ENCODE results near the gene FOXG1. TPM values are rescaled to one million over a fixed set of nuclear protein-coding genes. Genes with fewer than 3 reads are reported as not detected.

Gene FOXG1
- total RNA-seq, 1 donor from 2014 or later = not detected

GRCh38 chr14:28773861-28774691, 7.5 kb downstream of the FOXG1 start:
- Mint-ChIP-seq H3K9me3 (no peaks in the 10 kb centered on the region), H3K36me3 (ENCODE audit: low read depth) (no peaks in the 10 kb centered on the region), H3K4me1 (peaks cover 3% of the 10 kb centered on the region), H3K4me3 (no peak overlapping the region), H3K27me3 (peaks cover 58% of the 10 kb centered on the region), H3K27ac (no peak overlapping the region)
- POLR2A ChIA-PET = no interaction called here
- TF ChIP-seq CTCF (IDR thresholded peaks at IDR 0.05) = no peak
- intact Hi-C loops (cut with micrococcal nuclease) = loop anchor here (2.0 kb wide), 1 partner anchor 17 kb away; no protein-coding TSS in a partner anchor
- ATAC-seq (ENCODE audit: low read depth) = no peak
- CTCF ChIA-PET = no interaction called here
- no peak for DNase-seq

GRCh38 chr14:28774764-28775735, 8.5 kb downstream of the FOXG1 start:
- H3K4me1 Mint-ChIP-seq = peaks cover 3% of the 10 kb centered on the region
- intact Hi-C loops (cut with micrococcal nuclease) = no loop called here
- no peaks in the 10 kb centered on the region for H3K9me3 Mint-ChIP-seq
- no peaks in the 10 kb centered on the region for H3K36me3 Mint-ChIP-seq (ENCODE audit: low read depth)
- ChIA-PET POLR2A (no interaction called here), CTCF (no interaction called here)
- no peak for DNase-seq
- H3K27ac Mint-ChIP-seq = no peak overlapping the region
- TF ChIP-seq CTCF (IDR thresholded peaks at IDR 0.05) = no peak
- peaks cover 60% of the 10 kb centered on the region for H3K27me3 Mint-ChIP-seq
- ATAC-seq (ENCODE audit: low read depth) = no peak
- H3K4me3 Mint-ChIP-seq = no peak overlapping the region

- ATAC-seq (ENCODE audit: low read depth) (no peak), DNase-seq (no peak)
- Mint-ChIP-seq H3K4me3 (no peak overlapping the region), H3K9me3 (no peaks in the 10 kb centered on the region), H3K4me1 (peaks cover 3% of the 10 kb centered on the region), H3K27ac (no peak overlapping the region), H3K36me3 (ENCODE audit: low read depth) (no peaks in the 10 kb centered on the region), H3K27me3 (peaks cover 64% of the 10 kb centered on the region)
- no peak for TF ChIP-seq CTCF (IDR thresholded peaks at IDR 0.05)
- POLR2A ChIA-PET = no interaction called here
- intact Hi-C loops (cut with micrococcal nuclease) = no loop called here
- CTCF ChIA-PET = no interaction called here
Measured at GRCh38 chr14:28776482-28777266, 10.1 kb downstream of the FOXG1 start.

- intact Hi-C loops (cut with micrococcal nuclease) = no loop called here
- CTCF ChIA-PET = no interaction called here
- ATAC-seq (ENCODE audit: low read depth) (no peak), DNase-seq (no peak)
- Mint-ChIP-seq H3K4me1 (peaks cover 3% of the 10 kb centered on the region), H3K27ac (no peak overlapping the region), H3K9me3 (no peaks in the 10 kb centered on the region), H3K36me3 (ENCODE audit: low read depth) (no peaks in the 10 kb centered on the region), H3K4me3 (no peak overlapping the region), H3K27me3 (peaks cover 67% of the 10 kb centered on the region)
- POLR2A ChIA-PET = no interaction called here
- no peak for TF ChIP-seq CTCF (IDR thresholded peaks at IDR 0.05)
Measured at GRCh38 chr14:28777471-28778137, 11.0 kb downstream of the FOXG1 start.
